SK-N-SH treated with all-trans-retinoic acid at 6 μM for 48 hours (cell line): ENCODE measurements around the gene NUCB1.

Experiments
- ATAC-seq: fragments of 200-7000 bp; cut with Tn5 transposase; 3 replicates; pipeline ENCODE4 v1.9.1; 2020; ENCODE audit warnings: mild to moderate bottlenecking, moderate library complexity
- CREB5 ChIP-seq: fragments of 250-450 bp; sonication (Bioruptor Pico); IDR thresholded peaks from 2 replicates; pipeline ENCODE4 v1.5.1; 2020; ENCODE audit warnings: low read depth, mild to moderate bottlenecking, moderate library complexity
- CSDC2 ChIP-seq: fragments of 250-450 bp; sonication (Bioruptor Pico); IDR thresholded peaks from 2 replicates; pipeline ENCODE4 v1.5.0; 2020; ENCODE audit warnings: mild to moderate bottlenecking, moderate library complexity
- CSRNP3 ChIP-seq: fragments of 250-450 bp; sonication (Bioruptor Pico); IDR thresholded peaks from 2 replicates; pipeline ENCODE4 v1.5.1; 2021; ENCODE audit warnings: mild to moderate bottlenecking, moderate library complexity
- GLIS3 ChIP-seq: fragments of 250-450 bp; sonication (Bioruptor Pico); IDR thresholded peaks from 2 replicates; pipeline ENCODE4 v1.5.0; 2020; ENCODE audit warnings: mild to moderate bottlenecking, moderate library complexity
- ISL1 ChIP-seq: fragments of 250-450 bp; sonication (Bioruptor Pico); IDR thresholded peaks from 2 replicates; pipeline ENCODE4 v2.1.2; 2022; ENCODE audit warnings: mild to moderate bottlenecking, moderate library complexity
- OSR1 ChIP-seq: fragments of 250-450 bp; sonication (Bioruptor Pico); IDR thresholded peaks from 2 replicates; pipeline ENCODE4 v1.8.0; 2022; ENCODE audit warnings: moderate library complexity, mild to moderate bottlenecking, inconsistent platforms
- PATZ1 ChIP-seq: fragments of 250-450 bp; sonication (Bioruptor Pico); IDR thresholded peaks from 2 replicates; pipeline ENCODE4 v1.8.0; 2020; ENCODE audit warnings: mild to moderate bottlenecking, moderate library complexity, borderline replicate concordance
- POU6F1 ChIP-seq: fragments of 250-450 bp; sonication (Bioruptor Pico); IDR thresholded peaks from 2 replicates; pipeline ENCODE4 v1.8.0; 2021; ENCODE audit warnings: low read depth, mild to moderate bottlenecking, moderate library complexity, borderline replicate concordance
- RARB ChIP-seq: fragments of 250-450 bp; sonication (Bioruptor Pico); IDR thresholded peaks from 2 replicates; pipeline ENCODE4 v1.8.0; 2021; ENCODE audit warnings: mild to moderate bottlenecking, moderate library complexity
- SNAI2 ChIP-seq: fragments of 250-450 bp; sonication (Bioruptor Pico); IDR thresholded peaks from 2 replicates; pipeline ENCODE4 v1.5.0; 2020; ENCODE audit warnings: mild to moderate bottlenecking, moderate library complexity
- TCF4 ChIP-seq: fragments of 250-450 bp; sonication (Bioruptor Pico); IDR thresholded peaks from 2 replicates; pipeline ENCODE4 v1.8.0; 2021; ENCODE audit warnings: mild to moderate bottlenecking, moderate library complexity, borderline replicate concordance
- TOX ChIP-seq: fragments of 250-450 bp; sonication (Bioruptor Pico); IDR thresholded peaks from 2 replicates; pipeline ENCODE4 v1.8.0; 2021; ENCODE audit warnings: mild to moderate bottlenecking, moderate library complexity, borderline replicate concordance
- TSHZ2 ChIP-seq: fragments of 250-450 bp; sonication (Bioruptor Pico); IDR thresholded peaks from 2 replicates; pipeline ENCODE4 v1.5.0; 2020; ENCODE audit warnings: mild to moderate bottlenecking, moderate library complexity
- ZFP3 ChIP-seq: fragments of 250-450 bp; sonication (Bioruptor Pico); IDR thresholded peaks from 2 replicates; pipeline ENCODE4 v1.5.0; 2020; ENCODE audit warnings: mild to moderate bottlenecking, moderate library complexity
- ZFP30 ChIP-seq: fragments of 450-650 bp; formaldehyde crosslinking; IDR thresholded peaks from 2 replicates; pipeline ENCODE4 v1.5.0; 2022; ENCODE audit warnings: mild to moderate bottlenecking, moderate library complexity
- ZNF565 ChIP-seq: fragments of 450-650 bp; formaldehyde crosslinking; conservative IDR thresholded peaks from 2 replicates; pipeline ENCODE4 v1.5.0; 2020; ENCODE audit warnings: low read depth, mild to moderate bottlenecking, moderate library complexity
- ZNF70 ChIP-seq: fragments of 450-650 bp; formaldehyde crosslinking; IDR thresholded peaks from 2 replicates; pipeline ENCODE4 v1.5.0; 2020; ENCODE audit warnings: mild to moderate bottlenecking, moderate library complexity
- ZNF8 ChIP-seq: fragments of 450-650 bp; formaldehyde crosslinking; IDR thresholded peaks from 2 replicates; pipeline ENCODE4 v1.5.0; 2020; ENCODE audit warnings: mild to moderate bottlenecking, moderate library complexity

The NUCB1 gene

GRCh38 chr19:48859711-48860572 lies 40.2 kb upstream of the NUCB1 start:
- ATAC-seq, result no peak; the same call in 2 of the 3 replicates
- TF ChIP-seq SNAI2 (CRISPR knock-in tag), result no peak
- no peak for TF ChIP-seq CSRNP3 (CRISPR knock-in tag)
- no peak for TF ChIP-seq CREB5 (CRISPR knock-in tag)
- no peak for TF ChIP-seq ZNF70 (CRISPR knock-in tag)
- no peak for TF ChIP-seq ZFP30 (CRISPR knock-in tag)

- ATAC-seq, result no peak
- TF ChIP-seq ZNF70 (CRISPR knock-in tag) (no peak), RARB (CRISPR knock-in tag) (no peak), ZFP3 (CRISPR knock-in tag) (no peak), ISL1 (no peak), CREB5 (CRISPR knock-in tag) (no peak), PATZ1 (CRISPR knock-in tag) (no peak), TSHZ2 (no peak), GLIS3 (CRISPR knock-in tag) (no peak), CSDC2 (CRISPR knock-in tag) (no peak), TOX (CRISPR knock-in tag) (no peak)
These were observed 38.8 kb upstream of the NUCB1 start for GRCh38 chr19:48861313-48861712.

- TF ChIP-seq RARB (CRISPR knock-in tag) (no peak), ZFP30 (CRISPR knock-in tag) (no peak), GLIS3 (CRISPR knock-in tag) (no peak), TOX (CRISPR knock-in tag) (no peak), CREB5 (CRISPR knock-in tag) (no peak), ZNF8 (CRISPR knock-in tag) (no peak), TCF4 (CRISPR knock-in tag) (no peak), OSR1 (no peak)
- no peak for ATAC-seq
These were observed 37.3 kb upstream of the NUCB1 start for GRCh38 chr19:48862827-48863226.

GRCh38 chr19:48866692-48867091 lies 33.4 kb upstream of the NUCB1 start:
- no peak for ATAC-seq
- TF ChIP-seq ZNF565 (CRISPR knock-in tag), result no peak
- TF ChIP-seq ZNF70 (CRISPR knock-in tag), result no peak
- no peak for TF ChIP-seq POU6F1 (CRISPR knock-in tag)
- no peak for TF ChIP-seq TSHZ2
- no peak for TF ChIP-seq RARB (CRISPR knock-in tag)
